SK-N-SH treated with all-trans-retinoic acid at 6 μM for 48 hours (cell line): Measurements from ENCODE around the gene LTBP1.

Experiments
- ATAC-seq: fragments of 200-7000 bp; cut with Tn5 transposase; 3 replicates; pipeline ENCODE4 v1.9.1; 2020; ENCODE audit warnings: mild to moderate bottlenecking, moderate library complexity
- ARNTL ChIP-seq: fragments of 450-650 bp; formaldehyde crosslinking; IDR thresholded peaks from 2 replicates; pipeline ENCODE4 v1.5.0; 2020; ENCODE audit warnings: low read depth, mild to moderate bottlenecking, moderate library complexity, borderline replicate concordance
- CSDC2 ChIP-seq: fragments of 250-450 bp; sonication (Bioruptor Pico); IDR thresholded peaks from 2 replicates; pipeline ENCODE4 v1.5.0; 2020; ENCODE audit warnings: mild to moderate bottlenecking, moderate library complexity
- CSRNP3 ChIP-seq: fragments of 250-450 bp; sonication (Bioruptor Pico); IDR thresholded peaks from 2 replicates; pipeline ENCODE4 v1.5.1; 2021; ENCODE audit warnings: mild to moderate bottlenecking, moderate library complexity
- ESRRG ChIP-seq: fragments of 250-450 bp; sonication (Bioruptor Pico); IDR thresholded peaks from 2 replicates; pipeline ENCODE4 v1.6.1; 2021; ENCODE audit warnings: mild to moderate bottlenecking
- GLIS3 ChIP-seq: fragments of 250-450 bp; sonication (Bioruptor Pico); IDR thresholded peaks from 2 replicates; pipeline ENCODE4 v1.5.0; 2020; ENCODE audit warnings: mild to moderate bottlenecking, moderate library complexity
- ISL1 ChIP-seq: fragments of 250-450 bp; sonication (Bioruptor Pico); IDR thresholded peaks from 2 replicates; pipeline ENCODE4 v2.1.2; 2022; ENCODE audit warnings: mild to moderate bottlenecking, moderate library complexity
- POU6F1 ChIP-seq: fragments of 250-450 bp; sonication (Bioruptor Pico); IDR thresholded peaks from 2 replicates; pipeline ENCODE4 v1.8.0; 2021; ENCODE audit warnings: low read depth, mild to moderate bottlenecking, moderate library complexity, borderline replicate concordance
- RARB ChIP-seq: fragments of 250-450 bp; sonication (Bioruptor Pico); IDR thresholded peaks from 2 replicates; pipeline ENCODE4 v1.8.0; 2021; ENCODE audit warnings: mild to moderate bottlenecking, moderate library complexity
- SNAI2 ChIP-seq: fragments of 250-450 bp; sonication (Bioruptor Pico); IDR thresholded peaks from 2 replicates; pipeline ENCODE4 v1.5.0; 2020; ENCODE audit warnings: mild to moderate bottlenecking, moderate library complexity
- TCF4 ChIP-seq: fragments of 250-450 bp; sonication (Bioruptor Pico); IDR thresholded peaks from 2 replicates; pipeline ENCODE4 v1.8.0; 2021; ENCODE audit warnings: mild to moderate bottlenecking, moderate library complexity, borderline replicate concordance
- TOX ChIP-seq: fragments of 250-450 bp; sonication (Bioruptor Pico); IDR thresholded peaks from 2 replicates; pipeline ENCODE4 v1.8.0; 2021; ENCODE audit warnings: mild to moderate bottlenecking, moderate library complexity, borderline replicate concordance
- TSHZ2 ChIP-seq: fragments of 250-450 bp; sonication (Bioruptor Pico); IDR thresholded peaks from 2 replicates; pipeline ENCODE4 v1.5.0; 2020; ENCODE audit warnings: mild to moderate bottlenecking, moderate library complexity
- ZC3H10 ChIP-seq: fragments of 250-450 bp; sonication (Bioruptor Pico); IDR thresholded peaks from 2 replicates; pipeline ENCODE4 v1.5.1; 2021; ENCODE audit warnings: mild to moderate bottlenecking, moderate library complexity
- ZFP3 ChIP-seq: fragments of 250-450 bp; sonication (Bioruptor Pico); IDR thresholded peaks from 2 replicates; pipeline ENCODE4 v1.5.0; 2020; ENCODE audit warnings: mild to moderate bottlenecking, moderate library complexity
- ZFP30 ChIP-seq: fragments of 450-650 bp; formaldehyde crosslinking; IDR thresholded peaks from 2 replicates; pipeline ENCODE4 v1.5.0; 2022; ENCODE audit warnings: mild to moderate bottlenecking, moderate library complexity
- ZNF565 ChIP-seq: fragments of 450-650 bp; formaldehyde crosslinking; conservative IDR thresholded peaks from 2 replicates; pipeline ENCODE4 v1.5.0; 2020; ENCODE audit warnings: low read depth, mild to moderate bottlenecking, moderate library complexity
- ZNF70 ChIP-seq: fragments of 450-650 bp; formaldehyde crosslinking; IDR thresholded peaks from 2 replicates; pipeline ENCODE4 v1.5.0; 2020; ENCODE audit warnings: mild to moderate bottlenecking, moderate library complexity
- TF ChIP-seq, protein P1 (sequence below): fragments of 250-450 bp; sonication (Bioruptor Pico); IDR thresholded peaks from 2 replicates; pipeline ENCODE4 v1.8.0; 2020; ENCODE audit warnings: mild to moderate bottlenecking, moderate library complexity, borderline replicate concordance
- TF ChIP-seq, protein P2 (sequence below): fragments of 250-450 bp; sonication (Bioruptor Pico); IDR thresholded peaks from 2 replicates; pipeline ENCODE4 v1.5.1; 2020; ENCODE audit warnings: low read depth, mild to moderate bottlenecking, moderate library complexity

The LTBP1 gene

DNA sequence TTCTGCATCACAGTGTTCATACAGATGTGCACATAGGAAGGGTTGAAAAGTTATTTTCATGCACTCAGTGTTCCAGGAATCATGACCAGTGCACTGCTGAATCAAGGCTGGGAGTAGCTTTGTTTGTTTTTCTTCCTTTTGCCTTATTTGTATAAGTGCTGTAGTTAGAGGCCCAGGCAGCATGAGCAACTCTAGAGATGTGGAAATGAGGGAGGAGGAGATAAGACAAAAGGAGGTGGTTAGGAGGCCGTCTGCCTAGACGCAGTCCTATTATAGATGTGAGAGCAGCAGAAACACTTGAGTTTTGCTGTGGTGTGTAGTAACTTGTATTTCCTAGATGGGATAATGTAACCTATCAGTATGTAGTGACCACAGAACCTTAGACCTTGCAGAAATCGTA lies 265.4 kb downstream of the LTBP1 start (continued):
- TF ChIP-seq, protein P1, sequence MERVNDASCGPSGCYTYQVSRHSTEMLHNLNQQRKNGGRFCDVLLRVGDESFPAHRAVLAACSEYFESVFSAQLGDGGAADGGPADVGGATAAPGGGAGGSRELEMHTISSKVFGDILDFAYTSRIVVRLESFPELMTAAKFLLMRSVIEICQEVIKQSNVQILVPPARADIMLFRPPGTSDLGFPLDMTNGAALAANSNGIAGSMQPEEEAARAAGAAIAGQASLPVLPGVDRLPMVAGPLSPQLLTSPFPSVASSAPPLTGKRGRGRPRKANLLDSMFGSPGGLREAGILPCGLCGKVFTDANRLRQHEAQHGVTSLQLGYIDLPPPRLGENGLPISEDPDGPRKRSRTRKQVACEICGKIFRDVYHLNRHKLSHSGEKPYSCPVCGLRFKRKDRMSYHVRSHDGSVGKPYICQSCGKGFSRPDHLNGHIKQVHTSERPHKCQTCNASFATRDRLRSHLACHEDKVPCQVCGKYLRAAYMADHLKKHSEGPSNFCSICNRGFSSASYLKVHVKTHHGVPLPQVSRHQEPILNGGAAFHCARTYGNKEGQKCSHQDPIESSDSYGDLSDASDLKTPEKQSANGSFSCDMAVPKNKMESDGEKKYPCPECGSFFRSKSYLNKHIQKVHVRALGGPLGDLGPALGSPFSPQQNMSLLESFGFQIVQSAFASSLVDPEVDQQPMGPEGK (CRISPR knock-in tag) = no peak
- TF ChIP-seq ZNF565 (CRISPR knock-in tag) (no peak), TSHZ2 (CRISPR knock-in tag) (no peak), ZC3H10 (CRISPR knock-in tag) (no peak), ESRRG (CRISPR knock-in tag) (no peak), TOX (no peak), POU6F1 (CRISPR knock-in tag) (no peak), TCF4 (no peak), ZFP30 (CRISPR knock-in tag) (no peak), ARNTL (CRISPR knock-in tag) (no peak)

DNA sequence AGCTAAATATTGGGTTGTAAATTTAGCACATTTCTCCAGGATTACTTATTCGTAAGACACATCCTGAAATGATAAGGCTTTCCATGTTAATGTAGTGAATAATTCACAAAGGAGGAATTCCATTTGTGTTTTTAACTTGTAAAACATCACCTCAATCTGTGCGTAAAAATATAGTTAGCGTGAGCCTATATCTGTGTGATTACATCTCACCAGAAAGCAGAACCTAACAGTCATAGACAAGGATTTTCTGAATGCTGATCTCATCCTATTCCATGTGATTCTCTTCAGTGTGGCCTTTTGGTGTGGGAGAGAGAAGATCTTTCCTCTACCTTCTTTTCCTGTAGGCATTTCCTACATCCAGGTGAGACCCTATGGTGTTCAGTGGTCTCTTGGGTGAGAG lies 266.5 kb downstream of the LTBP1 start:
- TF ChIP-seq, protein P2, sequence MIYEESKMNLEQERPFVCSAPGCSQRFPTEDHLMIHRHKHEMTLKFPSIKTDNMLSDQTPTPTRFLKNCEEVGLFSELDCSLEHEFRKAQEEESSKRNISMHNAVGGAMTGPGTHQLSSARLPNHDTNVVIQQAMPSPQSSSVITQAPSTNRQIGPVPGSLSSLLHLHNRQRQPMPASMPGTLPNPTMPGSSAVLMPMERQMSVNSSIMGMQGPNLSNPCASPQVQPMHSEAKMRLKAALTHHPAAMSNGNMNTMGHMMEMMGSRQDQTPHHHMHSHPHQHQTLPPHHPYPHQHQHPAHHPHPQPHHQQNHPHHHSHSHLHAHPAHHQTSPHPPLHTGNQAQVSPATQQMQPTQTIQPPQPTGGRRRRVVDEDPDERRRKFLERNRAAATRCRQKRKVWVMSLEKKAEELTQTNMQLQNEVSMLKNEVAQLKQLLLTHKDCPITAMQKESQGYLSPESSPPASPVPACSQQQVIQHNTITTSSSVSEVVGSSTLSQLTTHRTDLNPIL (CRISPR knock-in tag) = no peak
- no peak for TF ChIP-seq ISL1 (CRISPR knock-in tag)
- no peak for ATAC-seq

- no peak for ATAC-seq
- TF ChIP-seq ZFP3 (CRISPR knock-in tag) (no peak), ZNF565 (CRISPR knock-in tag) (no peak), CSRNP3 (CRISPR knock-in tag) (no peak), TCF4 (no peak), SNAI2 (CRISPR knock-in tag) (no peak), ZFP30 (CRISPR knock-in tag) (no peak), CSDC2 (CRISPR knock-in tag) (no peak), TSHZ2 (CRISPR knock-in tag) (no peak), ARNTL (CRISPR knock-in tag) (no peak), GLIS3 (no peak), ESRRG (CRISPR knock-in tag) (no peak), ZC3H10 (CRISPR knock-in tag) (no peak), ISL1 (CRISPR knock-in tag) (no peak), RARB (CRISPR knock-in tag) (no peak), ZNF70 (no peak), POU6F1 (CRISPR knock-in tag) (no peak), TOX (no peak)
- TF ChIP-seq, protein P2 (CRISPR knock-in tag) = no peak
- TF ChIP-seq, protein P1 (CRISPR knock-in tag) = no peak
Observed at GRCh38 chr2:33213648-33214047, 266.9 kb downstream of the LTBP1 start.
